Hematopoietic multipotent progenitor cell treated with erythropoietin and hydrocortisone succinate and interleukin-3 and kit ligand, for 4 days (in vitro differentiated cells): Measurements from ENCODE around the gene ZCCHC9.
"Not testable (repeated sequence)": the region's sequence is repeated elsewhere in the genome, so short reads cannot be mapped to it uniquely, and the experiment has no call there.

Experiments used
- DNase-seq: peaks from one replicate; pipeline ENCODE4 v3.0.0-alpha.2; 2015

ZCCHC9 gene

GRCh38 chr5:81308836-81309235 is 7.4 kb downstream of the ZCCHC9 start:
- DNase-seq: no peak

DNA sequence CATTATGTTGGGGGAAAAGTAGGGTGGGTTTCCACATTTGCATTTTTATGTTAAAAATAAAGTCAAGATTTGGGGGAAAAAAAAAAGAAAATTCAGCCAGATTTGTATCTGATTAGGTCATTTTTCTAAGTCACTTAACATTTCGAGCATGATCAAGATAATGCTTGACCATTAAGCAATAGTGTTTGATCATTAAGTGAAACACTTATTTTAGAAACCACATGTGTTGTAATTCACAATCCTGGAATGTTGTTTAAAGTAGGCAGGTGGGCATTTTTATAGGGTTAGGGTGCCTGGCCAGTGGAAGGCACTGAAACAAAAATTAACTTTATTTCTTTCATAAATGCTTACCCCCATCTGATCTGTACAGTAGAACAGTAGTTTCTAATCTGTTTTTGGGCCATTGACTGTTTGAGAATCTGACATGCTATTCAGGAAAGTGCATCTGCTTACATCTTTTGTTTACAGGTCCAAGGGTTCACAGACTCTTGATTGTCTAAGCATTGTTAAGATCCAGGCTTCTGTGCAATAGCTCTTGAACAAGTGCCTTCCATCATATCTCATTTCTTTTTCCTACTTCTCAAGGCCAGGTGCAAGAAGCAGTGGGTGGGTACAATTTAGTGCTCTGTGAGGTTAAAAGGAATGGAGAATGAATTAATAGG is 9.1 kb downstream of the ZCCHC9 start:
- no peak for DNase-seq

- no peak for DNase-seq
Measured at GRCh38 chr5:81313278-81313677, 11.9 kb downstream of the ZCCHC9 start.

DNA sequence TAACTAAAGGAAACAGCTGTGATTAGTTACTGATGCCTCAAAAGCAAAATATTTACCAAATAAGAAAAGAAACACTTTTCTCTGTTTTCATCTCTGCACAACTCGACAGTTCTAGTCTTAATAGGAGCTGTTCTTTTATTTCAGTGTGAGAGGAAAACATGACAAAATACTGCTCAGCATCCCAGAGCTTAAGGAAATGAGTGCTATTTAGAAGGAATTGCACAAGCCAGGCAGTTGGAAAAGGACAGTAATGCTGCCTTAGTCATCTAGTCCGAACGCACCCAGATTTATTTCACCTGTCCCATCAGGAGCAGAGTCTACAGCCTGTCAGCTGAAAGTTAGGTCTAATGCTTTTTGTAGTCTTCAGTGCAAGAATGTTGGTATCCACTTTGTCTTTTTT is 12.3 kb downstream of the ZCCHC9 start:
- DNase-seq: no peak

GRCh38 chr5:81314581-81314980 is 13.2 kb downstream of the ZCCHC9 start:
- no peak for DNase-seq

DNA sequence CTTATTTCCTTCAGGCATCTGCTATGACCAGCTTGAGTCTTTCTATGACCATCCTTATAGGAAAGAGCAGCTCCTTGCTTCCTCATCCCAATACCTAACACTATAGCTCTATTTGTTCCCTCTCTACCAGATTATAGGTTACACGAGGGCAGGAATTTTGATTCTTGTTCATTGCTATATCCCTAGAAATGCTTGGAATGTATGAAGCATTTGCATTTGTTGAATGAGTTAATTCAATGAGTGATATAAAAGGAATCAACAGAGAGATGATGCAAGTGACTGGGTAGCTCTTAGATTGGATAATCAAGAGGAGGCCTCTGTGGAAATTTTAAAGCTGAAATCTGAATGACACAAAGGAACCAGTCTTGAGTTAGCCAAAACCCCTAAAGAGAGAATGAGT is 13.9 kb downstream of the ZCCHC9 start:
- DNase-seq: no peak

DNA sequence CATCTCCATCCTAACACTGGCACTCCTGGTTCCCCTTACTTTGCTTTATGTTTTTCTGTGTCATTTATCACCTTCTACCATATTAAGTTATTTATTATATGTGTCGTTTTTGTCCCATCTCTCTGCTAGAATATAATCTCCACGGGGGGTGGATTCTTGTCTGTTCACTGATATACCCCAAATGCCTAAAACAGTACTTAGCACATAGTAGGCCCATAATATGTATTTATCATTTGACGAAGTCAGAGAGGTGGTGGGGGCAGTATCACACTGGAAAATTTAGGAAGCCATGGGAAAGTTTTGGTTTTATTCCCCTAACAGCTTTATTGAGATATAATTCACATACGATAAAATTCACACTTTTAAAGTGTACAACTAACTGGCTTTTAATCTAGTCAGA is 14.4 kb downstream of the ZCCHC9 start:
- DNase-seq: no peak

GRCh38 chr5:81316571-81316970 is 15.2 kb downstream of the ZCCHC9 start:
- no peak for DNase-seq

DNA sequence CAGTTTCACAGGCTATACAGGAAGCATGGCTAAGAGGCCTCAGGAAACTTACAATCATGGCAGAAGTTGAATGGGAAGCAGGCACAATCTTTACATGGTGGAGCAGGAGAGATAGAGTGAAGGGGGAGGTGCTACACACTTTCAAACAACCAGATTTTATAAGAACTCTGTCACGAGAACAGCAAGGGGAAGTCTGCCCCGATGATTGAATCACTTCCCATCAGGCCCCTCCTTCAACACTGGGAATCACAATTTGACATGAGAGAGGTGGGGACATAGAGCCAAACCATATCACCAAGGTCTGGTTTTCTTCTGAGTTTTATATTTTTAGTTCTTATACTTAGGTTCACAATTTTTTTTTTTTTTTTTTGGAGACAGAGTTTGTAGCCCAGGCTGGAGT is 16.1 kb downstream of the ZCCHC9 start:
- no peak for DNase-seq

GRCh38 chr5:81326554-81326953 is 25.2 kb downstream of the ZCCHC9 start:
- no peak for DNase-seq

GRCh38 chr5:81334304-81335061 is 33.1 kb downstream of the ZCCHC9 start:
- DNase-seq: peak; percentile 22

GRCh38 chr5:81335946-81336345 is 34.6 kb downstream of the ZCCHC9 start:
- DNase-seq: no peak

DNA sequence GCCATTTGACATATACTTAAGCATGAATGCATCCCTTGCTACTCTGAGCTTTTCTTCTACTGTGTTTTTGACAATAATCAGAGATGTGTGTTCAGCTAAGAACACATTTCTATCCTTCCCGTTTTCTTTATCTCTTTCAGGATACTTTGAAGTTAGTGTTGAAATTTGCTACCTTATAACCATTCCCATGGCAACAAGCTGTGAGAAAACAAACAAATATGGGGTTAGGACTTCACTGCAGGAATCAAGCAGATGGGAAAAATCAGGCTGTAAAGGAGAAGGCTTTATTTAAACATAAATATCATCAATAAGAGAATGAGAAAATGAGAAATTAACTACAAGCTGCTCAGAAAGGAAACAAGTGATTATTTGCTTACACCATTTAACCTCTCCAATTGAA is 35.2 kb downstream of the ZCCHC9 start:
- no peak for DNase-seq

DNA sequence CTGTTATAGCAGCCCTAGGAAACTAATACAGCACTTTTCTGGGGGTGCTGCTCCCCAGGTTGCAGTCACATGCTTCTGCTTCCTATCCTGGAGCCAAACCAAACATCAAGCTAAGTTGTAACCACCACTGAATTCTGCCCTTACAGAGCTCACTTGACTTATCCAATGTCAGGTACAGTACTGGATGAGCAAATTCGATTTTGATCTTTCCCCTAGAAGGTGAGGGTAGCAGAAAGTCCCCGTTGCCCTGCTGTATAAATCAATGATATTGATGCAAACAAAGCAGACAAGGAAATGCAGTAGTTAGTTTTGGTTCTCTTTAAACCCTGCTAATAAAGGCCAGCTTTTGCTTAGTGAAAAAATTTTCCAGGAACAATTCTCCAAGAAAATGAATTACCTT is 36.4 kb downstream of the ZCCHC9 start:
- no peak for DNase-seq

DNA sequence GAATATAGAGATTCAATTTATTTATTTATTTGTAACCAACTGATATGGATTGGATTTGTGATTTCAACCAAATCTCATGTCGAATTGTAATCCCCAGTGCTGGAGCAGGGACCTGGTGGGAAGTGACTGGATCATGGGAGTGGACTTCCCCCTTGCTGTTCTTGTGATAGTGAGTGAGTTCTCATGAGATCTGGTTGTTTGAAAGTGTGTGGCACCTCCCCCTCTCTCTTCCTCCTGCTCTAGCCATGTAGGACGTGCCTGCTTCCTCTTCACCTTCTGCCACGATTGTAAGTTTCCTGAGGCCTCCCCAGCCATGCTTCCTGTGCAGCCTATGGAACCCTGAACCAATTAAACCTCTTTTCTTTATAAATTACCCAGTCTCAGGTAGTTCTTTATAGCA is 36.8 kb downstream of the ZCCHC9 start:
- not testable (repeated sequence) for DNase-seq

GRCh38 chr5:81344736-81345135 is 43.3 kb downstream of the ZCCHC9 start:
- no peak for DNase-seq

GRCh38 chr5:81345411-81346003 is 44.1 kb downstream of the ZCCHC9 start:
- DNase-seq: no peak

DNA sequence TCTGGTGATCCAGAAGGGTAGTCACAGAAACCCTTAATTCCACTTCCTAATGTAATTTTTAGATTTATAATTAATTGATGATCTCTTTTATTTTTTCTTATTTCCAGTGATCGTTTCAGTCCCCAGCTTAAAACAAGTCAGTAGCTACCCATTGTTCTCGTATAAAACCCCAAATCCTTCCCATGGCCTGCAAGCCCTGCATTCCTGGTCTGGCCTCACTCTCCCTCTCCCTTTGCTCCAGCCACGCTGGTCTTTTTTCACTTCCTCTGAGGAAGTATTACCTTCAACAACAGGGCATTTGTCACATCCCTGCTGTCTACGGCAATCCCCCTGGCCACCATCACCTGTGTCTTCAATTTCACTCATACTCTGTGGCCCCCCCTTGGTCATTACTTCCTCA is 47.8 kb downstream of the ZCCHC9 start:
- DNase-seq: no peak

GRCh38 chr5:81350507-81350906 is 49.1 kb downstream of the ZCCHC9 start:
- DNase-seq: no peak

DNA sequence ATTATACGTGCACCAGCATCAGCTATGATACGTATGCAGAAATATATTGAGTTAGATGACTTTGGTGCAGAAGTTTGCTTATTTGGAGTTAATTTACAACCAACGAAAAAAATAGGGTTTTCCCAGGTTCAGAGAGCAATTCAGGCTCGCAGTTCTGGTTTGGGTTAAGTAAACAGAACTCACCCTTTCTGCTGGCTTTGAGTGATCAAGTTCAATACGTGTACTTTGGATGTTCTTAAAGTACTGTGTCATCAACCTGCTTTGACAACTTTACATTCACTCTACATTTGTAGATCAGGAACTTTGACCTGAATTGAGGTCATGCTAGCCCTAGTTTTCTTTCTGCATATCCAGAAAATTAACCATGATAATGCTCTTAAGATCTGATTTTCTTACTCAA is 51.8 kb downstream of the ZCCHC9 start:
- DNase-seq: no peak

DNA sequence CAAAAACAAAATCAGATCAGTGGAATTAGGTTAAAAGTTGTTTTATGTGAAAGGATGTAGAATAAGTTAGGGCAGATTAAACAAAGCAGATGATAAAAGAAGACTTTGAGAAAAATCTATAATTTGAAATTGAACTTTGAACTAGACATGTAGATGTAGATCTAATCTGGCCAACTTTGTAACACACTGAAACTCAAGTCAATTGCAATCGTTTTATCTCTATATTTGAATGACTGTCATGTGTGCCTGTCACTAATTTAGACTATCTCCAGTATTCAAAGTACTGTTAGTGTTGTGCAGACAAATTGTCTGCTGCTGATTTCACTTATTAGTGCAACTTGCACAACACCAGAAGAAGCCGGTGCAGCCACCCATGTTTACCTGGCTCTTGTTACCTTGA is 52.7 kb downstream of the ZCCHC9 start:
- no peak for DNase-seq

DNA sequence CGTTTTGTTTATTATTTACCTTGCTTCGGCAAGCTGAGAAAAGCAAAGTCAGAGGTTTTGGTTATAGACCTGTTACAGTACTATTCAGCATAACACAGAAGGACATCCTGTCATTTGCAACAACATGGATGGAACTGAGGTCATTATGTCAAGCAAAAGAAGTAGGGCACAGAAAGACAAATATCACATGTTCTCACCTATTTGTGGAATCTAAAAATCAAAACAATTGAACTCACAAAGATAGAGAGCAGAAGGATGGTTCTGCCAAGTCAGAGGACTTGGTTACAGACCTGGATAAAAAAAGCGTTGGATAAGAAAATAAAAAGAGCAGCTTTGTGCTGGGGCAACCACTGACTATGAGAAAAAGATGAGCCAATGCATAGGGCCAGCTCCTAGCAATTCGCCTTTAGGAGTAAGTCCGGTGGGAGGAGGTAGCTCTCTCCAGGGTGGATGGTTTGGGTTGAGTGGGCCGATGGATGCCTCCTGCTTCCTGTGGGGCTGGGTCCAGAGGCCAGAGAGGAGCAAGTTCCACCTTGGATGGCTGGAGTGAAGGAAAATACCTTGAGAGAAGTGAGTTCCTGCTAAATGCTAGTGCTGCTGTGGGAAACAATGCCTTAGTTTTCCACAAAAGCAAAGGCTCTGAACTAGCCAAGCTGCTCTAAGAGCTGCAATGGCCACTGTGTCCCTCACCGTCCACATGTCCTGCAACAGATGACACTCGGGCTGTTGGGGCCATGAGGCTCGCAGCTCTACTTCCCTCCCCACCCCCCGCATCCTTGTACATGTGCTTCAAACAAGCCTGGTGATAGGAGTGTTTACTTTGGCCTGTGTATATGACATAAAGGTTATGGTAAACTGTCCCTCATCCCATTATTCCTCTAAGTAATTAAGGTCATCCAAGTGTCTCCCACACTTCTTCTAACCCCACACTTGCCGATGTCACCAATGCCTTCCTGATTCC is 54.2 kb downstream of the ZCCHC9 start:
- no peak for DNase-seq

DNA sequence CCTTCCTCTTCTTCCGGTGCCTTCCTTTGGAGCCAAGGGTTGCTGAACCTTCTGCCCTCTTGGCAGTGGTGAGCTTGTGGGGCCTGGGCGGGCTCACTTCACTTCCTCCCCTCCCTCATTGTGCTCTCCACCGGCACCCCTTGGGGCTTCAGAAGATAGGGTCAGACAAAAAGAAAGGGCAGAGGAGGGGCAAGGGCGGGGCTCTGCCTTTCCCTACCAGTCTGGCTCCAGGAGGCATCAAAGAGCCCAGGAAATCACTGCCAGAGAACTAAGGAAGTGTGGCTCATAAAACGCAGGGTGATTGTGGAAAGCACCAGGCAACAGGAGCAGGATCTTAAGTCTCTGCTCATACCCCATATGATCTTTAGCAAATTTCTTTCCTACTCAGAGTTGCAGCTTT is 57.7 kb downstream of the ZCCHC9 start:
- DNase-seq: no peak
